ENCODE data around the gene NFKBIA.
A peak's percentile ranks its signal among the peaks of the same experiment; 100 is the strongest.
"Not testable (repeated sequence)": the region's sequence is repeated elsewhere in the genome, so short reads cannot be mapped to it uniquely, and the experiment has no call there.

The NFKBIA gene

DNA sequence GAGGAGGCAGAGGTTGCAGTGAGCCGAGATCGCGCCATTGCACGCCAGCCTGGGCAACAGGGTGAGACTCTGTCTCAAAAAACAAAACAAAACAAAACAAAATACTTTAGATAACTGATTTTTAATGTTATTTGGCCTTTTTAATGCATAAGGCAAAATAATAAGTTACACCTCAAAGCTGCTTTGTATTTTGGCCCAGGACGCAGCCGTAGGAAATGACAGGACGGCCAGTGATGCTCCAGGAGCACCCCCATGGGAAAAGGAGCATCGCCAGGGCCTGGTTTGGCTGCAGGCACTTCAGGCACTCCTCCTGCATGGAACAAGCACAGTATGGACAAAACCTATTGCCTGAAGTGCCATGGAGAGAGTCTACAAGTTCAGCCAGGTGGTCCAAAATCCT lies 3.5 kb upstream of the NFKBIA start:
- no peak for DNase-seq (ENCODE audit: low read depth in 2 of 2)

DNA sequence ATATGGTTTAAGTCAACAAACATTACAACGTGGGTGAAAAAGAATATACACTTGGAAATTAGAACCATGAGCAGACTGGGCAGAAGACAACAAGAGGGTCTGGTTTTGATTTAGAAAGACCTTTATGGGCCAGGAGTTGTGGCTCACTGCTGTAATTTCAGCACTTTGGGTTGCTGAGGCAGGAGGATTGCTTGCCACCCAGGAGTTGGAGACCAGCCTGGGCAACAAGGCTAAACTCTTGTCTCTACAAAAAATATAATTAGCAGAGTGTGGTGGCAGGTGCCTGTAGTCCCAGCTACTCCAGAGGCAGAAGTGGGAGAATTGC lies 2.7 kb upstream of the NFKBIA start:
- DNase-seq (ENCODE audit: low read depth in 2 of 2): no peak

DNA sequence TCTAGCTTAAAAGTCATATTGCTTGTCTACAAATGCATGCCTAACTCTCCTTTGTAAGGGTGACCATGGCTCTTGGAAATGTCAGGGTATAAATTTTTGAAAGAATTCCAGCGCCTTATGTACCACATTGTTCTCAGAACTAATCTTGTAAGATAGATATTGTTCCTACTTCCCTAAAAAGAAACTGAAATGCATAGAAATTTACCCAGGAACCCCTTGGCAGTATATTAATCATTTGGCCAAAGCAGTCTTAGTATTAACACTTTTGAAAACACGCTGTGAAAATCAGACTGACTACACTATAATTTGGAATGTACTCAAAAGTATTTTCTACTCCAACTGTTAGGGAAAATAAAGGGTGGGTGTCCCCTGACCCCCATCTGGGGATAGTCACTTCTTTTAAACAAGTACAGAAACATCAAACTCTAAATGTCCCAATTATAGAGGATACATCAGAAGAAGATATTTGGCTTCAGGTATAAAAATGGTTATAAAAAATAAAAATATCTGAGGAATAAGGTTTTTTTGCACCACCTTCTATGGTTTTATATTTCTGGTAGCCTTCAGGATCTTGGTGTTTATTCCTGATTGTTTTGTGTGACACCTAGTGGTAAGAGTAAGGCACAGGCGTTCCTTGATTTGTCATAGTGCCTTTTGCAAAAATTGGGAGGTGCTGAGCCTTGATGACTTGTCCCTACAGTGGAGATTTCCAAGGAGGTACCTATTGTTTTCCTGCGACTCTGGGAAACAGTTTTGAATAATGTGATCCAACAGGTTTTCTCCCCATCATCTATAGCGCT lies 2.2 kb upstream of the NFKBIA start:
- DNase-seq (ENCODE audit: low read depth in 2 of 2): no peak

DNA sequence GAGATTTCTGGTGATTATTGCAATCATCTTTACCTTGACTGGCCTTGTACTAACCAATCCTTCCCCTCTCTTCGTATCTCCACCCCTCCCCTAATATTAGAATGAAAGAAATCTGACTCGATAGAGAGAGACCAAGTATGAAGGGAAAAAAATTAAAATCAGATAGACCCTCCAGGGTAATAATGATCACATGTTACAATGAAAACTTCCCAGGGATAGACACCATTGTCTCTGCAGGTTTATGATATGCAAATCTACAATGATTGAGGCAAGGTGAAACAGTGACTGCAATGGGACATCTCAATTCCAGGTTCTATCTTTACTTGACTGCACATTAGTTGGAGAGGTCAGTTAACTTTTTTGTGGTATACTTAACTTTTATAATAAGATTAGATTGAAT lies 1.5 kb upstream of the NFKBIA start:
- no peak for DNase-seq (ENCODE audit: low read depth in 2 of 2)

DNA sequence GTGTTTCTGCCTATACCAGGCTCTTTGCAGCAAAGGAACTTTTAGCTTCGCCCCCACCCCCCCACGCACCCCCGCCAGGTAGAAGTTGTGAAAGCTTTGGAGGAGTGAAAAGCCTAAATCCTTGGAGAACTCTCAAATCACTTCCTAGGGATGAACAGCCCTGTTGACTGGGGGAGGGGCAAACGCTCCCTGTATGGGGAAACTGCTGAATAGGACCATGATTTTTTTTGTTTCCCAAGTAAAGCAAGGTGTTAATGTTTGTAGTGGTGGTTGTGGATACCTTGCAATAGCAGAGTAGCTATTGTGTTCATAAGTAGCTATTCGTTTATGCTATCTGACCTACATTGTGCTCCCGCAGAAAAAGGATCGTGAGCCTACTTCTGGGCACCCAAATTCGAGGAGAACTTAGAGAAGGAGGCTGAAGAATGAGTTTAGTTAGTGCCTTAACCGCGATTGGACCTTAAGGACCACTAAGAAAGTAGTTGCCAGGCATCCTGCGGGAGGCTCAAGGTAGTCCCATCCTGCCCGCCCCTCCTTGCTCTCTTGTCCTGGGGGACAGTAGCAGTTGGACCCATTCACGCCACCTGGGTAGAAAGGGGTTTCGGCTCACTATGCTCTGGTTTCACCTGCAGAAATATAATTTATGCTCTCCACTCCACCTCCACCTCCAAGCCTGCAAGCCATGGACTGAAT lies 901 bp upstream of the NFKBIA start:
- DNase-seq (ENCODE audit: low read depth in 2 of 2): no peak

DNA sequence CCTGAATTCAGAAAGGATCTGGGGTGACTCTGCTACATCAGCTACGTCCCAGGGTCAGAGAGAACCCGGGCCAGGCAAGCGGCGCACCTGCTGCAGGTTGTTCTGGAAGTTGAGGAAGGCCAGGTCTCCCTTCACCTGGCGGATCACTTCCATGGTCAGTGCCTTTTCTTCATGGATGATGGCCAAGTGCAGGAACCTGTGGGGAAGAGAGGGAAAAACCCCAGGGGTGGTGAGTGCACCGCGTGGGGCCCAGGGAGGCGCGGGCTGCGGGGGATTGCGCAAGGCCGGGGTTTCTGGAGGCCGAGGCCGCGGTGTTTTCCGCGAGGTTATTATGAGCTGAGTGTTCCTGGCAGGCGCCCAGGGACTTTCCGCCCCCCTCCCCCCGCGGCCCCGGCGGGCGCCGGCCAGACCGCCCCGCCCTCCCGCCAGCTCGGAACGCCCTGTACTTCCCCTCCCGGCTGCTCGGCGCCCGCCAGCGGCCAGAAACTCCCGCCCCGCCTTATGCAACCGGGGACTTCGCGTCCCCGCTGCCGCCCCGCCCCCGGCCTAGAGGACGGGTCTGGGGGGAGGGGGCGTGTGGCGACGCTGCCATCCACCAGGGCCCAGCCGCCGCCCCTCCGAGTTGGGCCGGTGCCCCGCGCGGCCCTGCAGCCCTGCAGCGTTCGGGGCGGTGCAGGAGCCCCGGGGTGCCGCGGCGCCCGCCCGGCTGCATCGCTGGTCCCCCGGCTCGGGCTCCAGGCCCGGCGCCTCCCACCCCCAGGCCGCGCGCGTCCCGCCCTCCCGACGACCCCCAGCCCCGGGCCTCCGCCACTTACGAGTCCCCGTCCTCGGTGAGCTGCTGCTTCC lies 723 bp downstream of the NFKBIA start:
- DNase-seq (ENCODE audit: low read depth in 2 of 2): peak; percentile 92 to 95

DNA sequence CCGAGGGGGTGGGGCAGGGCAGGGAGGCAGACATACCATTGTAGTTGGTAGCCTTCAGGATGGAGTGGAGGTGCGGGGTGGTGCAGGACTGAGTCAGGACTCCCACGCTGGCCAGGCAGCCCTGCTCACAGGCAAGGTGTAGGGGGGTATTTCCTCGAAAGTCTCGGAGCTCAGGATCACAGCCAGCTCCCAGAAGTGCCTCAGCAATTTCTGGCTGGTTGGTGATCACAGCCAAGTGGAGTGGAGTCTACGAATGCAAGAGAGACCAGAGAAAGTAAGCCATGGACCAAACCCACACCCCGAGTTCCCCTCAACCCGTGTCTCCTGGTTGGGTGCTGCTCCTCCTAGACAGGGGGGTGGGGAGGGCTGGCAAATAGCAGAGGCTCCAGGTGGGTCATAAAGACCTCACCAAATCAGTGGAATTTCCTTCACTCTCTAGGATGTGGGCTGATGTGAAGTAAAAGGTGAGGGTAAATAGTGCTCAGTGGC lies 1.4 kb downstream of the NFKBIA start:
- DNase-seq (ENCODE audit: low read depth in 2 of 2): no peak

DNA sequence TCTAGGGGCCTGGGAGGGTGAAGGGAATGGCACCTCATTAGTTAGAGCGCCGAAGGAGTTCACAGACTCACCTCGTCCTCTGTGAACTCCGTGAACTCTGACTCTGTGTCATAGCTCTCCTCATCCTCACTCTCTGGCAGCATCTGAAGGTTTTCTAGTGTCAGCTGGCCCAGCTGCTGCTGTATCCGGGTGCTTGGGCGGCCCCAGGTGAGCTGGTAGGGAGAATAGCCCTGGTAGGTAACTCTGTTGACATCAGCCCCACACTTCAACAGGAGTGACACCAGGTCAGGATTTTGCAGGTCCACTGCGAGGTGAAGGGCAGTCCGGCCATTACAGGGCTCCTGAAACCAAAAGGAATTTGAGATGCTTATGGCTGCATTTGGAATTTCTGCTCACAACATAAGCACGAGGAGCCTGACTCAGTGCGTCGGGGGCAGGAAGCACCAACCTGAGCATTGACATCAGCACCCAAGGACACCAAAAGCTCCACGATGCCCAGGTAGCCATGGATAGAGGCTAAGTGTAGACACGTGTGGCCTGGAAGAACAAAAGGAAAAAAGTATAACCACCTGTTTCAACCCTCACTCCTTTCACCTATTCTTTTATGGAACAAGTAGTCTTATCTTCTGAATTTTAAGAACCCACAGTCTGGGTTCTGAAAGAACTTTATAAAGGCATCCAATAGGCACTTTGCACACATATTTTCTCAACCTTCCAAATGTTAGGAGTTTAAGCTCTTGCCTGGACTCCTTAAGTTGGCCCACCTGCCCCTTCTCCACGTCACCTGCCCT lies 2.0 kb downstream of the NFKBIA start:
- no peak for DNase-seq (ENCODE audit: low read depth in 2 of 2)

DNA sequence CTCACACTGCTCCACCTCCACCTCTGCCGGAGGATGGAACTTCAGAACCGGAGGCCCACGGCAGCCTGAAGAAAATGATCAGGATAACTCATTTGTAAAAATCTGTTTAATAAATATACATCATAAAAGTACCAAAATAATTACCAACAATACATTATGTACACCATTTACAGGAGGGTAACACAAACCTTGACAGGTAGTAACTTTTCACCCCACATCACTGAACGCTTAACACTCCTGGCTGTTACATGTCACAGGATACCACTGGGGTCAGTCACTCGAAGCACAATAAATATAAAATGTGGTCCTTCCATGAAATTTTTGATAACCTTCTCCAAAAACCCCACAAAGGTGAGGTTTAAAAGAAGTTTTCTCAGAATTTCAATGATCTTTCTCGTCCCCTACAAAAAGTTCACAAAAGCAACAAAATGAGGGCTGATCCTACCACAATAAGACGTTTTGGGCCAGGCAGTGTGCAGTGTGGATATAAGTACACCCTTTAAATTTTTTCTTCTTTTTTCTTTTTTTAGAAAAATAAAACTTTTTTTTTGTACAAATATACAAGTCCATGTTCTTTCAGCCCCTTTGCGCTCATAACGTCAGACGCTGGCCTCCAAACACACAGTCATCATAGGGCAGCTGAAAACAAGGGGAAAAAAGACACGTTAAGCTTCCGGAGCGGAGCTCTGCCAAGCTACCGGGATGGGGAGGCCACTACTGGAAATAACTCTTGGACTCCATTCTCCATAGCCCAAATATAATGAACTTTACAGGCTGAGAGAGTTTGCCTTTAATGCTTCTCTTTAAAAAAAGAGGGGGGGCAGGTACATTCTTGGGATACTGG lies 2.9 kb downstream of the NFKBIA start:
- DNase-seq (ENCODE audit: low read depth in 2 of 2): no peak

DNA sequence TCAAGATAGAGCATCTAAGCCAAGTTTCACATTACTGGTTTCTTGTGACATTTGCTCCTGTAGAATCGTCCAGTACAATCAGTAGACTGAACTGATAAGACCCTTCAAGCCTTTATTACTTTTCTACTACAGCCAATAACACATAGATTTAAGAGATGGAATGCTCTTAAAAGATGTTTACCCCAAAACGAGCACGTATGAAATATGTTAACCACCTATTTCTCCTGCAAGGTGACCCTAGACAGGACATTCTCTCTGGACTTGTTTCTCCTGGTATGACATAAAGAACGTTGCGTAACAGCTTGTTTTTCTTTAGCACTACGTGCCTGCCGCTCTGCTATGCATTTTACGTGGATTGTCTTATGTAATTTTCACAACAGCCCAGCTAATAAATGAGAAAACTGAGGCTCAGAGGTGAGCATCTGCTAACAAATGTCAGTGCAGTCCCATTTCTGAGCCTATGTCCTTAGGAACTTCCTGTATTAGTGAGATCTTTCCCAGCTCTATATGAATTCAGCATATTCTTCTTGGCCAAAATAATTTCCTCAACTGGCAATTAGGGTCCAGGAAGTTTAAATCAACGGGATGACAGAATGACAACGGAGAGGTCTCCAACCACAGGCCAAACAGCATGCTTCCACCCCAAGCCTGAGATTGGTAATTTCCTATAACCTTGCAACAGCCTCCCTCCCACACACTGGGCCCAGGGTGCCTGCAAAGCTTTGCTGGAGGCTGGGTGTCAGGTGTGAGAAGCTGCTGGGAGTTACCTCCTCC lies 3.7 kb downstream of the NFKBIA start:
- no peak for DNase-seq (ENCODE audit: low read depth in 2 of 2)

DNA sequence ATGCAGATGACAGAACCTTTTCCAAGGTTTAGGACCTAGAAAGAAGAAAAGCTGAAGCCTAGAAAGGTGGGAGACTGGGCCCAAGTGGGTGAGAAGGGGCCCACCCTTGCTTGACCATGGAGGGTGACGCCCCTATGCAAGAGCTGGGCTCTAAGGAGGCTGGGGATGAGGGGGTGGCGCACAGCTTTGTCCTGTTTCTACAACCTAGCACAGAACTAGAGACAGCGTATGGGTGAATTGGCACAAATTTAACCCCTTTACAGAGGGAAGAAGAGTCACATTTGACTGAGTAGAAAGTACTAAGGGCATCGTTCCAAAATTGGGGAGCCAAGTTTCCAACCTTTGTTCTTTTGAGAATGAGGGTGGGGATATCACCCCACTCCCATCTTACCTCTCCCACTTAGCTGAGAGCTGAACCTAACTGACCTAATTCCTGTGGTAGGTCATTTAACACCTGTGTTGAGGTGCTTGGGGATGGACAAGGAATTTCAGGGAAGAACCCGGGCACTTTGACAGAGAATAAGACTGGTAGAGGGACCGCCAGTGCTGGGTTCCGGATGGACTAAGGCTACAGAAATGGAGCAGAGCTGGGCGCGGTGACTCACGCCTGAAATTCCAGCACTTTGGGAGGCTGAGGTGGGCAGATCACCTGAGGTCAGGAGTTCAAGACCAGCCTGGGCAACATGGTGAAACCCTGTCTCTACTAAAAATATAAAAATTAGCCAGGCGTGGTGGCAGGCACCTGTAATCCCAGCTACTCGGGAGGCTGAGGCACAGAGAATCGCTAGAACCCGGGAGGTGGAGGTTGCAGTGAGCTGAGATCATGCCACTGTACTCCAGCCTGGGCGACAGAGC lies 5.2 kb downstream of the NFKBIA start:
- DNase-seq (ENCODE audit: low read depth in 2 of 2): no peak

DNA sequence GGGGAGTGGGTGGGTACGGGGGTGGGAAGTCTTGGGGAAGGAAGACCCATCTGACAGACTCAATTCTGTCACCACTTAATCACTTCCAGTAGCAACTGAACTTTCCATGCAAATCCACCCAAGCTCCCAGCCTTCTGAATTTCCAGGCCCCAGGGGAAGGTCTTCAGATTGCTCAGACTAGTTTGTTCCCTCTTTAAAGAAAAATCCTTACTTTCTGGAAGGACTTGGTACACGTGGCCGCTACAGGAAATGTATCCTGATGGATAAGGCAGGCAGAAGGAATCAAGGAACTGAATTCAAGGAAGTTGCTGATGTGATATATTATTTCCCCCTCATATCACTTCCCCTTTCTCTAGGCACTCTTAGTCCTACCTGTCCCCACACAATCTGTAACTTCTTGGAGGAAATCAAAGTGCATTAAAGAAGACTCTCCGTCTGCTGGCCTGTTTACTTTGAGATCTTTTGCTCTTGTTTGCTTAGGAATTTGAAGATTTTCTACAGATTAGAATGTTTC lies 6.4 kb downstream of the NFKBIA start:
- DNase-seq (ENCODE audit: low read depth in 2 of 2): no peak

DNA sequence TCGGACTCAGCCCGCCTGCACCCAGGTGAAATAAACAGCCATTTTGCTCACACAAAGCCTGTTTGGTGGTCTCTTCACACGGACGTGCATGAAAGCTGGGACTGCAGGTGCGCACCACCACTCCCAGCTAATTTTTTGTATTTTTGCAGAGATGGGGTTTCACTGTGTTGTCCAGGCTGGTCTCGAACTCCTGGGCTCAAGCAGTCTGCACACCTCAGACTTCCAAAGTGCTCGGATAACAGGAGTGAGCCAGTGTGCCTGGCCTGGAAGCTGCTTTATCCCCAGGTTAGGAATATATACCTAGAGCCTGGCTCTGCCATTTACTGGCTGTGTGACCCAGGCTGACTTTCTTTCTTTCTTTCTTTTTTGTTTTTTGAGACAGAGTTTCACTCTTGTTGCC lies 7.9 kb downstream of the NFKBIA start:
- not testable (repeated sequence) for DNase-seq (ENCODE audit: low read depth in 2 of 2)

DNA sequence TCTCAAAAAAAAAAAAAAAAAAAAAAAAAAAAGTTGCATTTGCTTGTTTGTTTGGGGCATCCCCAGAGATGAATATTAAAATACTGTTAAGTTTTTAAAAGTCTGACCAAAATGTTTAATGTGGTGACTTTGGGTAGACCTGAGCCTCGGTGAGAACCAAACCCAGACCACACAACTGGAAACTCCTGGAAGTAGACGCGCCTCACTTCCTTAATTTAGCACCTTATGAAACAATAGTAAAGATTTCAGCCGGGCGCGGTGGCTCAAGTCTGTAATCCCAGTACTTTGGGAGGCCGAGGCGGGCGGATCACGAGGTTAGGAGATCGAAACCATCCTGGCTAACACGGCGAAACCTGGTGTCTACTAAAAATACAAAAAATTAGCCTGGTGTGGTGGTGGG lies 9.3 kb downstream of the NFKBIA start:
- no peak for DNase-seq (ENCODE audit: low read depth in 2 of 2)

DNA sequence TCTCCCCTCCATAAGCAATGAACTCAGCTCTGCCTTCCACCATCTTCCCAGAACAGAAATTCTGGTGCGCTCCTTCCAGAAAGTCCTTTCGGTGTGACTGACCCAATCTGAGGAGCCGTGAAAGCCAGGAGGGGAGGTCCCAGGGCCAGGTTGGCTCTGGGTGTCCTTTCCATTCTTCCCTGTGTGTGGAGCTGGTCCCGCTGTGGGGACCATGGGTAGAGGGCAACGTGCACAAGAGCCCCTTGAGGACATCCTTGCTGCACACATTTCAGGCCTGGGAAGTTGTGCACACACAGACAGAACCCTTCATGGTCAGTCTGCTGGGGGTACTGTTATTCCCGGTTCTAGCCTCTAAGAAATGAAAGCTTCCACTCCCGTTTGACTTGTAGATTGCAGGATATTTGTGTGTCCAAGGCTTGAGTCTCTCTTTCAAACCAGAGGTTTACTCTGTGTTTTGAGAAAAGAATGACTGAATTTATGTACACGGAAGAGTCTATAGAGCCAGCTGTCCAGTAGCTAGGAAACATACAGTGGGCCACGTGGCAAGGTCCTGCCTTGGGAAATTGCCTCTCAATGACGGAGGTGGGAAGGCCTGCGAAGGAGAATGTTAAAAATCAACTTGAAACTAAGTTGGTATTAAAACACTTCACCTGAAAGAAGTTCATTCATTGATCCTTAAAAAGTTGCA lies 10.1 kb downstream of the NFKBIA start:
- no peak for DNase-seq (ENCODE audit: low read depth in 2 of 2)

DNA sequence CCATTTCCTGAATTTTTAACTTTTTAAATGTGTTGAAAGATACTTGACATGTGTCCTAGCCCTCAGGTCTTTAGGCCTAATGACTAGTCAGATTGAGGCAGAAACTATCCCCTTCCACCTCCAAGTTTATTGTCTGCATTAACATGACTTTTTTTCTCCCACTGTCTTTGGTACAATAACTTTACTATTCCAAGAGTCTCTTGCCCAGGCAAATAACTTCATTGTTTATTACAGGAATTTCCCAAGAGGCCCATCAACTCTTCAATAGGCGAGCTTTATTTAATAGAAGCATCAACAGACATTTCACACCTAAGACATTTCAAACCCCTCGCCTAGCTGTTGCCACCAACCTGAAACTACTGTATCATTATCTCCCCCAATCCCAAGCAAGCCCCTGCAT lies 10.7 kb downstream of the NFKBIA start:
- DNase-seq (ENCODE audit: low read depth in 2 of 2): no peak

DNA sequence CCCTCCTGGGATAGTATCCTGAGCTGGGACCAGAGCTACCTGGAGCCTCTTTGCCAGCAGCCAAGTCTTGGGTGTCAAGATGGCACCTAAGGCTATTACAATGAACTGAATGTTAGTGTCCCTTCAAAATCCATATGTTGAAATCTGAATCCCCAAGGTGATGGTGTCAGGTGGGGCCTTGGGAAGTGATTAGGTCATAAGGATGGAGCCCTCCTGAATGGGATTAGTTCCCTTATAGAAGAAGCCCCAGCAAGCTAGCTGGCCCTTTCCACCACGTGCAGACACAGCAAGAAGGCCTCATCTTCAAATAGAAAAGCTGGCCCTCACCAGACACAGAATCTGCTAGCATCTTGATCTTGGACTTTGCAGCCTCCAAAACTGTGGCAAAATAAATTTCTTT lies 12.4 kb downstream of the NFKBIA start:
- DNase-seq (ENCODE audit: low read depth in 2 of 2): no peak

DNA sequence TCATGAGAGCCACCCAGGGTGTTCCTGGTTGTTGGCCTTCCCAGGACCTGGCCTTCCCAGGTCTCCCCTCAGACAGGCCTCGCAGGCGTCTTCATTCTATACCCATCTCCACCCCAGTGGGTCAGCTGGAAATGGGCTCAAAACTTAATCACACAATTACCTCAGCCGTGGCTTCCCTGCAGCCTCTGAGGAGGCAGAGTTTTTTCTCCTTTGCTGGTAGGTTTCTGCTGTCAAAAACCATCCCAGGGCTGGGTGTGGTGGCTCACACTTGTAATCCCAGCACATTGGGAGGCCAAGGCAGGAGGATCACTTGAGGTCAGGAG lies 13.2 kb downstream of the NFKBIA start:
- no peak for DNase-seq (ENCODE audit: low read depth in 2 of 2)

All from stimulated activated CD4-positive, alpha-beta T cell treated with anti-CD3 and anti-CD28 coated beads, Interleukin-1b, Interleukin-23, amount 100 ng/mL, for 1 hour (primary cell).